ENCODE results near the gene FOXL1.

The FOXL1 gene

GRCh38 chr16:86595983-86596605, 17.7 kb downstream of the FOXL1 start:
- no peak for DNase-seq
- in situ Hi-C loops (cut with MboI; ENCODE audit: low pct_unique_long_range_greater_than_20kb, low sequenced_read_pairs) = no loop called here

GRCh38 chr16:86597126-86597879, 19.0 kb downstream of the FOXL1 start:
- no peak for DNase-seq
- in situ Hi-C loops (cut with MboI; ENCODE audit: low pct_unique_long_range_greater_than_20kb, low sequenced_read_pairs) = no loop called here

- in situ Hi-C loops (cut with MboI; ENCODE audit: low pct_unique_long_range_greater_than_20kb, low sequenced_read_pairs) = no loop called here
- DNase-seq = no peak
Measured at GRCh38 chr16:86597880-86598606, 19.7 kb downstream of the FOXL1 start.

- in situ Hi-C loops (cut with MboI; ENCODE audit: low pct_unique_long_range_greater_than_20kb, low sequenced_read_pairs) = no loop called here
- DNase-seq = no peak
Measured at GRCh38 chr16:86598607-86599565, 20.5 kb downstream of the FOXL1 start.

GRCh38 chr16:86601356-86601755, 23.0 kb downstream of the FOXL1 start:
- no peak for DNase-seq
- in situ Hi-C loops (cut with MboI; ENCODE audit: low pct_unique_long_range_greater_than_20kb, low sequenced_read_pairs) = no loop called here

- DNase-seq = no peak
- in situ Hi-C loops (cut with MboI; ENCODE audit: low pct_unique_long_range_greater_than_20kb, low sequenced_read_pairs) = no loop called here
Measured at GRCh38 chr16:86602521-86602920, 24.2 kb downstream of the FOXL1 start.

GRCh38 chr16:86604436-86605193, 26.3 kb downstream of the FOXL1 start:
- in situ Hi-C loops (cut with MboI; ENCODE audit: low pct_unique_long_range_greater_than_20kb, low sequenced_read_pairs) = no loop called here
- no peak for DNase-seq

- no peak for DNase-seq
- in situ Hi-C loops (cut with MboI; ENCODE audit: low pct_unique_long_range_greater_than_20kb, low sequenced_read_pairs) = no loop called here
Measured at GRCh38 chr16:86605950-86606349, 27.6 kb downstream of the FOXL1 start.

- in situ Hi-C loops (cut with MboI; ENCODE audit: low pct_unique_long_range_greater_than_20kb, low sequenced_read_pairs) = no loop called here
- no peak for DNase-seq
Measured at GRCh38 chr16:86608301-86608747, 30.0 kb downstream of the FOXL1 start.

GRCh38 chr16:86609115-86609514, 30.8 kb downstream of the FOXL1 start:
- no peak for DNase-seq
- in situ Hi-C loops (cut with MboI; ENCODE audit: low pct_unique_long_range_greater_than_20kb, low sequenced_read_pairs) = no loop called here

- in situ Hi-C loops (cut with MboI; ENCODE audit: low pct_unique_long_range_greater_than_20kb, low sequenced_read_pairs) = no loop called here
- DNase-seq = no peak
Measured at GRCh38 chr16:86609661-86610060, 31.3 kb downstream of the FOXL1 start.

- no peak for DNase-seq
- in situ Hi-C loops (cut with MboI; ENCODE audit: low pct_unique_long_range_greater_than_20kb, low sequenced_read_pairs) = no loop called here
Measured at GRCh38 chr16:86610779-86611524, 32.6 kb downstream of the FOXL1 start.

GRCh38 chr16:86611525-86611855, 33.1 kb downstream of the FOXL1 start:
- in situ Hi-C loops (cut with MboI; ENCODE audit: low pct_unique_long_range_greater_than_20kb, low sequenced_read_pairs) = no loop called here
- DNase-seq = no peak

- no peak for DNase-seq
- in situ Hi-C loops (cut with MboI; ENCODE audit: low pct_unique_long_range_greater_than_20kb, low sequenced_read_pairs) = no loop called here
Measured at GRCh38 chr16:86611941-86612340, 33.6 kb downstream of the FOXL1 start.

- DNase-seq = no peak
- in situ Hi-C loops (cut with MboI; ENCODE audit: low pct_unique_long_range_greater_than_20kb, low sequenced_read_pairs) = no loop called here
Measured at GRCh38 chr16:86614699-86615098, 36.4 kb downstream of the FOXL1 start.

GRCh38 chr16:86616906-86617305, 38.6 kb downstream of the FOXL1 start:
- no peak for DNase-seq
- in situ Hi-C loops (cut with MboI; ENCODE audit: low pct_unique_long_range_greater_than_20kb, low sequenced_read_pairs) = no loop called here

- in situ Hi-C loops (cut with MboI; ENCODE audit: low pct_unique_long_range_greater_than_20kb, low sequenced_read_pairs) = no loop called here
- DNase-seq = no peak
Measured at GRCh38 chr16:86618431-86619238, 40.3 kb downstream of the FOXL1 start.
